GM18499 (cell line): ENCODE data around the gene POMGNT2.
"Not testable (repeated sequence)": the region's sequence is repeated elsewhere in the genome, so short reads cannot be mapped to it uniquely, and the experiment has no call there.

Experiments
- ATAC-seq: cut with Tn5 transposase; IDR thresholded peaks from one replicate; pipeline ENCODE4 v1.9.1; 2021; ENCODE audit warnings: moderate number of reproducible peaks; ENCODE audit not compliant: insufficient read depth, unreplicated experiment

Gene POMGNT2

GRCh38 chr3:43079536-43080332, 26.1 kb downstream of the POMGNT2 start:
- ATAC-seq, result no peak

- ATAC-seq, result no peak
These were observed 28.2 kb downstream of the POMGNT2 start for GRCh38 chr3:43077707-43078106.

GRCh38 chr3:43077261-43077660, 28.6 kb downstream of the POMGNT2 start:
- ATAC-seq, result no peak

- ATAC-seq, result no peak
These were observed 29.0 kb downstream of the POMGNT2 start for GRCh38 chr3:43076857-43077256.

- no peak for ATAC-seq
These were observed 29.8 kb downstream of the POMGNT2 start for GRCh38 chr3:43075904-43076661.

- no peak for ATAC-seq
These were observed 30.8 kb downstream of the POMGNT2 start for GRCh38 chr3:43074901-43075689.

GRCh38 chr3:43074482-43074881, 31.4 kb downstream of the POMGNT2 start:
- ATAC-seq, result no peak

- no peak for ATAC-seq
These were observed 32.1 kb downstream of the POMGNT2 start for GRCh38 chr3:43073836-43074220.

GRCh38 chr3:43073116-43073835, 32.6 kb downstream of the POMGNT2 start:
- no peak for ATAC-seq

- ATAC-seq, result no peak
These were observed 33.5 kb downstream of the POMGNT2 start for GRCh38 chr3:43072361-43072760.

GRCh38 chr3:43071313-43071893, 34.5 kb downstream of the POMGNT2 start:
- ATAC-seq, result no peak

GRCh38 chr3:43070670-43071069, 35.2 kb downstream of the POMGNT2 start:
- not testable (repeated sequence) for ATAC-seq

- ATAC-seq, result no peak
These were observed 42.8 kb downstream of the POMGNT2 start for GRCh38 chr3:43063114-43063513.

GRCh38 chr3:43062564-43063040, 43.3 kb downstream of the POMGNT2 start:
- ATAC-seq, result no peak

- no peak for ATAC-seq
These were observed 43.8 kb downstream of the POMGNT2 start for GRCh38 chr3:43062040-43062563.

- ATAC-seq, result no peak
These were observed 44.6 kb downstream of the POMGNT2 start for GRCh38 chr3:43061101-43061895.

GRCh38 chr3:43059456-43059855, 46.4 kb downstream of the POMGNT2 start:
- ATAC-seq, result no peak
